Measurements from ENCODE around the gene GNAQ. TPM values are rescaled to one million over a fixed set of nuclear protein-coding genes. Genes with fewer than 3 reads are reported as not detected.

Gene GNAQ
- total RNA-seq, 6 experiments from 2014 or later, result 41.6 to 45.8 (median 44.3) TPM

DNA sequence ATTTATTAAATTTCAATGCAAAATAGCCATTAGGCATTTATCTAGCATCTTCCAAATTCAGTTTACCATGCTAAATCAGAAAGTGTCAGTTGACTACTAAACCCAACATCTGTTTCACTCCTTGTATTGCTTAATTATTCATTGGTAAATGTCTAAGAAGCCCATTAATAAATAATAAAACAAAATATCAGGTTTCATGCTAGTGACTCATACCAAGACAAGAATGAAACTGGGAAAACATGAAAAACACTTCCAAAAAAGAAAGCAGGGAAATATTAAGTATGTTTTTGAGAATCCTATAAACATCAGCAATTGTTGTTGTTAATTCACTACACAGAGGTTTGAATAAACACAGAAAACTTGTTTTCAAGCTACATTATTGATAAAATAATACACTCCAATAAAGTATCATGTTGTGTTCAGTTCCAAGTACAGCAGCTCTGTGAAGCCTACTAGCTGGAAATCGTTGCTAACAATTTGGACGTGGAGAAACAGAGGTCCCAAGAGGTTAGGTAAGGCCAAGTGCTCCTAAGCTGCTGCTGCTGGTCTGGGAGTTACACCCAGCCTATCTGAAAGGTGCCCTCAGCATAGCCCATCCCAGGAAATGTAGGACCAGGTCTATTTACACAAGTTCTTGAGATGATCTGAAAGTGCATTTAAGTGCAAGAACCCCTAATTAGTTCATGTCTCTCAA lies 78.8 kb downstream of the GNAQ start:
- Mint-ChIP-seq H3K27me3 (ENCODE audit: insufficient read depth) (no peaks in the 10 kb centered on the region), H3K9me3 (no peaks in the 10 kb centered on the region), H3K27ac (peak overlapping the region; percentile 74), H3K36me3 (ENCODE audit: low read depth) (peaks cover 4% of the 10 kb centered on the region; the same call in 1 of the 2 replicates), H3K4me3 (peak overlapping the region; percentile 67), H3K4me1 (ENCODE audit: low read depth) (peaks cover 50% of the 10 kb centered on the region)
- peak; percentile 28 for DNase-seq
- TF ChIP-seq, protein P1, sequence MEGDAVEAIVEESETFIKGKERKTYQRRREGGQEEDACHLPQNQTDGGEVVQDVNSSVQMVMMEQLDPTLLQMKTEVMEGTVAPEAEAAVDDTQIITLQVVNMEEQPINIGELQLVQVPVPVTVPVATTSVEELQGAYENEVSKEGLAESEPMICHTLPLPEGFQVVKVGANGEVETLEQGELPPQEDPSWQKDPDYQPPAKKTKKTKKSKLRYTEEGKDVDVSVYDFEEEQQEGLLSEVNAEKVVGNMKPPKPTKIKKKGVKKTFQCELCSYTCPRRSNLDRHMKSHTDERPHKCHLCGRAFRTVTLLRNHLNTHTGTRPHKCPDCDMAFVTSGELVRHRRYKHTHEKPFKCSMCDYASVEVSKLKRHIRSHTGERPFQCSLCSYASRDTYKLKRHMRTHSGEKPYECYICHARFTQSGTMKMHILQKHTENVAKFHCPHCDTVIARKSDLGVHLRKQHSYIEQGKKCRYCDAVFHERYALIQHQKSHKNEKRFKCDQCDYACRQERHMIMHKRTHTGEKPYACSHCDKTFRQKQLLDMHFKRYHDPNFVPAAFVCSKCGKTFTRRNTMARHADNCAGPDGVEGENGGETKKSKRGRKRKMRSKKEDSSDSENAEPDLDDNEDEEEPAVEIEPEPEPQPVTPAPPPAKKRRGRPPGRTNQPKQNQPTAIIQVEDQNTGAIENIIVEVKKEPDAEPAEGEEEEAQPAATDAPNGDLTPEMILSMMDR (IDR thresholded peaks at IDR 0.05), result no peak

DNA sequence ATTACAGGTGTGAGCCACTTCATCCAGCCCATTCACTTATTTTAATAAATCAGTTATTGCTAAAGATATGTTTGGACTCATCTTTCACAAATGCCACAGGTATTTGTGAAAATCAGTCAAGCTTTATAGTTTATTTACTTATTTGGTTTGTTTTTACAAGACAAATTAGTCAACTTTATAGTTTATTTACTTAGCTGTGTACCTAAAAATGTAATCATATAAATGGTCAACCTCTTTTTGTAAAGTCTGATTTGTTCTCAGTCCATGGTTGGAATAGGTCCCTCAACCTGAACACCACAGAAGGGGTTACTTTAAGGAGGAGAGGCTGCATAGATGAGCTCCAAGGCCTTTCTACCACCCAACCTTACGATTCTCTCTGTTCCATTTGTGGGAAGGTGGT lies 80.2 kb downstream of the GNAQ start:
- no peak overlapping the region for H3K4me3 Mint-ChIP-seq
- no peak for DNase-seq
- TF ChIP-seq, protein P1 (IDR thresholded peaks at IDR 0.05), result no peak
- peaks cover 49% of the 10 kb centered on the region for H3K4me1 Mint-ChIP-seq (ENCODE audit: low read depth)
- H3K27me3 Mint-ChIP-seq (ENCODE audit: insufficient read depth), result peaks cover 1% of the 10 kb centered on the region; the same call in 1 of the 2 replicates
- no peaks in the 10 kb centered on the region for H3K9me3 Mint-ChIP-seq
- H3K27ac Mint-ChIP-seq, result peak overlapping the region; percentile 53; the same call in 1 of the 2 replicates
- H3K36me3 Mint-ChIP-seq (ENCODE audit: low read depth), result peaks cover 4% of the 10 kb centered on the region; the same call in 1 of the 2 replicates

DNA sequence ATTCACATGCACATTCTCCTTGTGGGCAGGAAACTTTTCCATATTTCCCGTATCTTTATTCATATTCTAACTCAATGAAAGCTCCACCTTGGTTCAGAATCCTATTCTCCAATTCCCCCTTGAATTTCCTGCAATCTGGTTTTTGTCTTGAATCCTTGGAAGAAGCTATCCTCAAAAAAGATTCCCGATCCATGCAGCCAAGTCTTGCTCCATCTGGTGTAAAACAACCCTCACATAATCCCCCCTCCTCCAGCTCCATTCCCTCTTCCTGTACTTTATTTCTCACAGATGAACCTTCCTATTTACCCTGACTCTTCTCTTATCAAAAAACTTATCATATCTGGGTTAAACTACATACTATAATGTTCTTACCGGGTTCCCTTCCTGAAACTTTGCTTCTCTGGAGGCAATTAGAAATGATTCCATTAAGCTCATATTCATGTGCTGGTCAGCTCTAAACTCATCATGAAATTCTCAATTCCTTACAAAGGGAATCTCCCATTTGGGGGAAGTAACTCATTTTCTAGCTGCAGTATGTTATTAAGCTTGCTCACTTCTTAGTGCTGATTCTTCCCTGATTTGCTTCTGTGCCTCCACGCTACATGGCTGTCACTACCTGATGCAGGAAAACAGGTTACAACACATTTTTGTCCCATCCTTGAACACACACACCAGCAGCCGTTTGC lies 81.7 kb downstream of the GNAQ start:
- no peak for DNase-seq
- Mint-ChIP-seq H3K27me3 (ENCODE audit: insufficient read depth) (peaks cover 1% of the 10 kb centered on the region; the same call in 1 of the 2 replicates), H3K9me3 (no peaks in the 10 kb centered on the region), H3K4me1 (ENCODE audit: low read depth) (peaks cover 56% of the 10 kb centered on the region), H3K36me3 (ENCODE audit: low read depth) (peaks cover 4% of the 10 kb centered on the region; the same call in 1 of the 2 replicates), H3K4me3 (no peak overlapping the region), H3K27ac (no peak overlapping the region)
- TF ChIP-seq, protein P1 (IDR thresholded peaks at IDR 0.05), result no peak

DNA sequence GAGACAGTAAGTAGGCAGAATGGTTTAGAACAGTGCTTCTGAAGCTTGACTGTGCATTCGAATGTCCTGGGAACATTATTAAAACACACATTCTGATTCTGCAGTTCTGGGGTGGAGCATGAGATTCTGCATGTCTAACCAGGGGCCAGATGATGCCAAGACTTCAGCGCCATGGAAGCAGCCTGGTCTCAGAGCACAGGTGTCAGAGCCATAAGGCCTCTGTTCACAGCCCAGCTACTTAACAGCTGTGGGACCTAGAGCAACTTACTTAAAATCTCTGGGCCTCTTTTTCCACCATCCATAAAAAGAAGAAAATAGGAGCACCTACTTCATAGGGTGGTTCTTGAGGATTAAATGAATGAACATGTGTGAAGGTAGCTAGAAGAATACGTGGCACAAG lies 84.0 kb downstream of the GNAQ start:
- Mint-ChIP-seq H3K4me3 (no peak overlapping the region), H3K27ac (no peak overlapping the region), H3K4me1 (ENCODE audit: low read depth) (peaks cover 42% of the 10 kb centered on the region), H3K27me3 (ENCODE audit: insufficient read depth) (peaks cover 1% of the 10 kb centered on the region; the same call in 1 of the 2 replicates), H3K36me3 (ENCODE audit: low read depth) (peaks cover 4% of the 10 kb centered on the region; the same call in 1 of the 2 replicates), H3K9me3 (no peaks in the 10 kb centered on the region)
- TF ChIP-seq, protein P1 (IDR thresholded peaks at IDR 0.05), result no peak
- no peak for DNase-seq

DNA sequence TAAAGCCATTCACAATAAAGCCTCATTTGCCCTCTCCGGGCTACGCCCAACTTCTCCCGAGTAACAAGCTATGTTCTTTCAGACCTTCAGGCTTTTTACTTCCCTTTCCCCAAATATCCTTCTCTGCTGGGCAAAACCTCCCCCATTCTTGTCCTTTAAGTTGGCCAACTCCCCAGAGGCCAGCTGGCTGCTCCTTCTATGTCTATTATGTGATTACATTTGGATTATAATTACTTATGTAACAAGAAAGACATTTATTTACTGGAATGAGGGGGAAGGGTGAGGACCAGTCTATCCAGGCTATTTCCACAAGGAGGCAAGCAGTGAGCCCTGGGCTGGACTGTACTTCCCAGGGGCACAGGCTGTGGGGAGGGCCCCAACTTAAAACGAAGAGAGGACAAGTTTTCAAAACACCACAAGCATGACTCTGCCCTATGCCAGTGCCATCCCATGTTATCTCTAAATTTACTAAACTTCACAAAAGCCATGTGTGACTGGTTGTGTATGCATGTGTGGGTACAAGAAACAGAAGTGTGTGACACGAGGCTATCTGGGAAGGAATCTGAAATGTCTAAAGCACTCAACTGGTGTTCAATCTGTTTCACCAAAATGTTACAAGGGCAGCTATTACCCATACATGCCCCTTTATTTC lies 84.5 kb downstream of the GNAQ start:
- no peaks in the 10 kb centered on the region for H3K9me3 Mint-ChIP-seq
- DNase-seq, result no peak
- H3K36me3 Mint-ChIP-seq (ENCODE audit: low read depth), result peaks cover 4% of the 10 kb centered on the region; the same call in 1 of the 2 replicates
- H3K27me3 Mint-ChIP-seq (ENCODE audit: insufficient read depth), result peaks cover 1% of the 10 kb centered on the region; the same call in 1 of the 2 replicates
- H3K4me3 Mint-ChIP-seq, result no peak overlapping the region
- TF ChIP-seq, protein P1 (IDR thresholded peaks at IDR 0.05), result no peak
- H3K27ac Mint-ChIP-seq, result no peak overlapping the region
- peaks cover 36% of the 10 kb centered on the region for H3K4me1 Mint-ChIP-seq (ENCODE audit: low read depth)

Data from HFFc6 (cell line).